GM19023 (cell line): ENCODE measurements around the gene AQP2.
"Not testable (repeated sequence)": the region's sequence is repeated elsewhere in the genome, so short reads cannot be mapped to it uniquely, and the experiment has no call there.

ENCODE experiments used
- ATAC-seq: cut with Tn5 transposase; IDR thresholded peaks from one replicate; pipeline ENCODE4 v1.9.1; 2021; ENCODE audit warnings: mild to moderate bottlenecking, moderate library complexity; ENCODE audit not compliant: unreplicated experiment

The AQP2 gene

DNA sequence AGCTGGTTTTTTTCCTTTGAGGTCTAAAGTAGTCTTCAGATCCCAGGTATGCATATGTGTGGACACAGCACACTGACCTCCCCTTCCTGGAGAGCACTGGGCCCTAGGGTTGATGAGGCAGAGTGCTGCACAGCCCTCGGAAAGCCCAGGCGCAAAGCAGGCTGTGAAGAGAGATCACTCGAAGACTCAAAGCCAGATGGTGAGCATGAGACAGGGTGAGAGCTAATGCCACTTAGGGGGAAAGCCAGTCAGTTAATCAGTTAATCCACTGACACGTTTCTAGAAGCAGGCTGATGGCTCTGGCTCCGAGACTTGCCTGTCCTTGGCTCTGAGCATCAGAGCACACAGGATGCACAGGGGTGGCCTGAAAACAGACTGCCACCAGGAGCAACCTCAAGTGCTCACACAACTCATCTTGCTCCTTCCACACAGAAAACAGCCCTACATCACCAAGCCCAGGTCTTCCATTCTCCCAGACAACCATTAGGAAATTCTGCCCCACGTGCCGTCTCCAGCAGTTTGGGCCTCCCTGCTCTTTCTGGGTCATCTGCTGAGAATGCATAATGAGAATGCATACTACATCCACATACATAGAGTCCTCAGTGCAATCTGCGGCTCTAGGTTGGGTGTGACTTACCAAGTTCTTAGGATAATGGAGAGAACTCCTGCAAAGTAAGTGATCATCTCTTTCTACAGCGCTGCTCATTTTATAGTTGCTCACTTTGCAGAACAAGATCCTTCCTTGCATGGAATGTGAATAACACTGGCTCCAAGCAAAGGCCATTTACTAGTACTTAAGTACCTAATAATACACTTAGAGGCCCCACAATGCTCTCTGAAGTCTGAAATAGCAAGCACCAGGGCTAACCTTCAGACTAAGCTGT is 34.2 kb downstream of the AQP2 start:
- ATAC-seq = no peak

DNA sequence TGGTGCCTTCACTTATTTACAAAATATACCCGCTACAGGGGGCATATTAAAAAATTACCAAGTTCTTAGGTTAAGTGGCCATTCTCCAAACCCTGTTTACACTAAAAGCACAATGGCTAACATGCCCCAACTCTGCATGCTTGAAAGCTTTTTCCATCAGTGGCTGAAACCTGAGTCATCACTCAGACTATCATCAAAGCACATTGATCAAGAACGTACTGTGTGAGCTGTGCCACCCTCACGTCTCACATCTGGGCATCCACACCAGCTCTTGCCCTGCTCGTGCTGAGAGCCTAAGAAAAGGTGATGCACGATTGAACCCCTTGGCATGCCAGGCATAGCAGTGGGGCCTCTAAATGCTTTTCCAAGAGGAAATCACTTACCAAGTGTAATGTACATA is 35.4 kb downstream of the AQP2 start:
- no peak for ATAC-seq

DNA sequence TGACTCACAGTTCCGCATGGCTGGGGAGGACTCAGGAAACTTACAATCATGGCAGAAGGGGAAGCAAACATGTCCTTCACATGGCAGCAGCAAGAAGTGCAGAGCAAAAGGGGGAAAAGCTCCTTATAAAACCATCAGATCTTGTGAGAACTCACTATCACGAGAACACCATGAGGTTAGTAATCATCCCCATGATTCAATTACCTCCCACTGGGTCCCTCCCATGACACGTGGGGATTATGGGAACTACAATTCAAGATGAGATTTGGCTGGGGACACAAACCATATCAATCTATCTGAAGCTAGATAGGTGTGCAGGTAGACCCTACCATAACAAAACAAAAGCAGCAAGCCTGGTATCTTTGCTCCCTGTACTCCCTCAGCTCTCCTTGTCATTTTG is 35.9 kb downstream of the AQP2 start:
- ATAC-seq = not testable (repeated sequence)

DNA sequence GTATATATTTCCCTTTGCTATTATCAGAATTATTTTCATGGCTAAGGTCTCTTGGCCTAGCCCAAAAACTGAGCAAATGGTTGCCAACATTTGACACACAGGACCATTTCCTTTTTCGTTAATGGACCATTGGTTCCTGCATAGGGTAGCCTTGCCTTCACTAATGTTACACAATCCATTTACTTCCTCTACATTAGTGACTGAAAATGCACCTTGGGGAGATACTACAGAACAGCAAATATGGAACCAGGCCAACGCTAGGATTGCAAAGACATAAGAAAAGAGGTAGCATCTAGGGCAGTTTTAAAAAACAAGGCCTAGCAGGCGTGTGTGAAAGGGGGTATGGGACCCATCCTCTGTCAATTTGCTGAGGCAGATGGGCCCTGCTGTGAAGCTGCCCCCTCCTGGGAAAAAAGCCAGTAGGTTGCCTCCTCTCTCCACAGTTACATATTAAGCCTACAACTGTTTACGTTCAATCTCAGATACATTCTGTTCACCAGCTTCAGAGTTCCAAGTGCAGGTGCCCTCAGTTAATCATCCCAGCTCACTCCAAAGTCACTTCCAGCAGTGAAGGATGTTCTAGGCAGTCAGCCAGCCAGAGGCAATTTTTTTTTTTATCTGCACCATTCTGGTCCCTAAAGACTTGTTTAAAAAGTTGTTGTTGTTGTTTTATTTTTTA is 37.2 kb downstream of the AQP2 start:
- no peak for ATAC-seq

DNA sequence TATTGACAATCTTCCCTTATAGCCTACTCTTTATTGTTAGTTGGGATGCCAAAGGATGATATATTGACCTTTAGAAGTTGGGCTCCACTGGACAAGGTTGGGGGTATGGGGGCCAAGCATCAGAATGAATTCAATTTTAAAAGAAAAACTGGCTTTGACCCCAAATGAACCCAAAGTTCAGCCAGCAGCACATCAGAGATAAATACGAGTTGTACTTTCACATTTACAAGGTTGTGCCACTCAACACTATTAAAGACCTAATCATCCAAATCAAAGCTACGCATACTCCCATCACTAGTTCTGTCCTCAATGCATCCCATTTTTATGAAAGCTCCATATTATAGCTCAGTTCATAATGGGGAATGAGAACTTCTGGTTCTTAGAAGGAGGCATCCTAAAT is 38.9 kb downstream of the AQP2 start:
- ATAC-seq = not testable (repeated sequence)

DNA sequence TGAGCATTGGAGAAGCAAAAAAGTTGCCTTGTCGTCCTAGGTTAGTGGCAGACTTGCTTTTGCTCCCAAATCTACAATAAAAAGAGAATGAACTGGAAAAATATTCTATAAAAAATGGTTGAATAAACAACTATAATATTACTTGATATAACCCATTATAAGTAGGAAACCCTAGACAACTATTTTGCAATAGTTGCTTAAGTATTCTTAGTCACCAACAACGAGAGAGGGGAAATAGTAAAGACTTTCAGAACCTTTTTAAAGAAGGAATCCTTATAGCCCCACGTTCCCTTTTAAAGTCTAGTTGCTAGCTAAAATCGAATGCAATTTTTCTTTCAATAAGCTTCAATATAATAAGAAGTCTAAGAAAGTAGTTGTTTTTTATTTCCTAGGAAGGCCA is 39.7 kb downstream of the AQP2 start:
- ATAC-seq = no peak

DNA sequence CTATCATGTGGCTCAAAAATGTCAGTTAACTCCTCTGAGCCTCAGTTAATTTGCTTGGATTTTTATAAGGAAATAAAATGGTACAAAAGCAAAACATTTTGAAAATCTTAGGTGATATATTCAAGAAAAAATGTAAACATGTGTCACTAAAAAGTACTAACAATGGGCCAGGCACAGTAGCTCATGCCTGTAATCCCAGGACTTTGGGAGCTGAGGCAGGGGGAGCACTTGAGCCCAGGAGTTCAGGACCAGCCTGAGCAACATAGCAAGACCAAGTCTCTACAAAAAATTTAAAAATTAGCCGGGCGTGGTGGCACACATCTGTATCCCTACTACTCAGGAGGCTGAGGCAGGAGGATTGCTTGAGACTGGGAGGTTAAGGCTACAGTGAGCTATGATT is 47.9 kb downstream of the AQP2 start:
- ATAC-seq = no peak

DNA sequence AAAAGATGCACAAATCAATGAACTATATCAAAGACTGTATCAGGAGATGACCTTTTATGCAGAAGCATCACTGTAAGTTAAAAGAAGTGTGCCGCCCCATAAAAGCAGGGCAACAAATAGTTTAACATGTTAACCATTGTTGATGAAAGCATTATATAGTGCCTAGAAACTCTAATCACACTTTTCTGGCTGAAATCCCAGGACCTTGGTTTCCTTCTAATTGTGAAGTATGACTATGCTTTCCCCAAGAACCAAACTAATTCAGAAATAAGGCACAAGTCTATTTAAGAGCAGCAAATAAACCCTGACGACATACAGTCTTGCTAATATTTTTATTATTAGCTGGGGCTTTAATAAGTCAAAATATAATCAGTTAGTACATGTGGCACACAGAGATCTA is 53.1 kb downstream of the AQP2 start:
- ATAC-seq = no peak

DNA sequence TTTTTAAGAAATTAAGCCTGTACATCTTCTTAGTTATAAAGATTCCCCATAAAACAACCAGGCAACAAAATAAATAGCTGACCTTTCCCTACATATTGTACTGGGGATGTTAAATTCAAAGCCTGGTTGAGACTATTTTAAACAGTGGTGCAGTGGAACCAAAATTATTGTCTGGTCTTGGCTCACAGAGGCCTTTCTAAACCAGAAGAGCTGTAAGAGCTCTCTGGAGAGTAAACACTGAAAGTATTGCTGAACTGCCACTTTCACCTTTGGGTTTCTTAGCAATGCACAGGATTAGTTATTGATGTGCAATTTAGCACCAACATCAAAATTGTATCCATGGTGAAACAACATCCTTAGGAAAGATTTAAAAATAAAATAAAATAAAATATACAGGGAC is 54.2 kb downstream of the AQP2 start:
- ATAC-seq = no peak

DNA sequence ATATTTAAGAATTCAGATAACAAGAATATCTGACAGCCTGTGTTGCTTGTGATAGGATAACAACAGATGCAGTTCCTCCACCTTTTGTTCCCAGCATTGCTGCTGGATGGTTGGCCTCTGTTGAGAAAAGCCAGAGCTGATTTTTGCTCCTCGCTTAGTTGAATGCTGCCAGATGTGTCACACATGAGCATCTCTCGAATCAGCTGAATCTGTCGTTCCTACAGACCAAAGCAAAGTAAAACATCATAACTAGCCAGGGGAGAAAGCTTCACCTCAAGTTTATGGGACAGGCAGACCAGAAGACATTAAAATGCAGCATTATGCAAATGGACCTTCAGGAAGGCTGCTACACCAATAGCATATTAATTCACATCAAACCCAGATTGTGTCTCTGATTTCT is 54.6 kb downstream of the AQP2 start:
- no peak for ATAC-seq

DNA sequence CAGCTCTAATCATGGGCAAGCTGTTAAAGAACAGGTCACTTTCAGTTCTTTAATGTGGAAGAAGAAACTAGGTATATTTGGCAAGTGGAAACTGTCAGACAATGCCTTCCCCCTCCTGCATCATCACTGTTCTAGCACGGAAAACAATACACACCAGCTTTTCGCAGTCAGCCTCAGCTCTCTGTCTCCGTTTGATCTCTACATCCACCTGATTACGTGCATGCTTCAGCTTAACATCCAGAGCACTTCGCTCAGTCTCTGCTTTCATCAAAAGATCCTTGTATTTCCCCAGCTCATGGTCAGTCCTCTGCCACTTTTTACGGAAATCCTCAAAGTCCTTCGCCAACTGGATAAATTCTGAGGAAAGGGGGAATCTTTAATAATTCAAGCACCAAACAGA is 55.7 kb downstream of the AQP2 start:
- no peak for ATAC-seq

DNA sequence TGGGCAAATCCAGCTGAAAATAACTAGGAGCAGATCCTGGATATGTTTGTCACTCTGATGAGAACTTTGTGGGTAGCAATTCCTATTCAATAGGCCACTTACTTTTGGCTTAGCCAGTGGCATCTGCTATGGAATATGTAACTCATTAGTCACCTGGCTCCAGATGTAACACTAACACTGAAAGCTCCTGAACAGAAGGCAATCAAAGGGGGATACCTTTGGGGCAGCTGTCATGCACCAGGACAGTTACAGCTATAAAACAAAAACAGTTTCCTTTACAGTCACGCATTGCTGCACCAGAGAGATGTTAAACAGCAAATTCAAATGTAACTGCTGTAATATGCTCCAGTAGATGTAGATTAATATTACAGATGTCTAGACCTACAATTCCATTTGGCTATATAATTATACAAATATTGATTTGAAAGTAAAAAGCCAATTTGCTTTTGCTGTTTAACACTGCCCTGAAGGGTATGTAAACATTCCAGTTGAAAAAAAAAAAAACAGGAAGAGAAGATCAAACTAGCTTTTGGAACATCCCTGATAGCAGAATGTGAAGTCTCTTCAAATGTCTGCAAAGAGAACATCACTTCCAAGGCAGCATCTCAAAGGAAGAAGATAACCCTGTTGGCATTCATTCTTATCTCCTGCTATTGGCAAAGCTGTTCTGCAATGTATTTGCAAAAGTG is 56.4 kb downstream of the AQP2 start:
- no peak for ATAC-seq
